GM18867 (cell line): ENCODE measurements around the gene STK39.
"Not testable (repeated sequence)": the region's sequence is repeated elsewhere in the genome, so short reads cannot be mapped to it uniquely, and the experiment has no call there.

Source experiments
- ATAC-seq: cut with Tn5 transposase; IDR thresholded peaks from one replicate; pipeline ENCODE4 v1.9.1; 2021; ENCODE audit warnings: mild to moderate bottlenecking, moderate library complexity; ENCODE audit not compliant: unreplicated experiment

The STK39 gene

DNA sequence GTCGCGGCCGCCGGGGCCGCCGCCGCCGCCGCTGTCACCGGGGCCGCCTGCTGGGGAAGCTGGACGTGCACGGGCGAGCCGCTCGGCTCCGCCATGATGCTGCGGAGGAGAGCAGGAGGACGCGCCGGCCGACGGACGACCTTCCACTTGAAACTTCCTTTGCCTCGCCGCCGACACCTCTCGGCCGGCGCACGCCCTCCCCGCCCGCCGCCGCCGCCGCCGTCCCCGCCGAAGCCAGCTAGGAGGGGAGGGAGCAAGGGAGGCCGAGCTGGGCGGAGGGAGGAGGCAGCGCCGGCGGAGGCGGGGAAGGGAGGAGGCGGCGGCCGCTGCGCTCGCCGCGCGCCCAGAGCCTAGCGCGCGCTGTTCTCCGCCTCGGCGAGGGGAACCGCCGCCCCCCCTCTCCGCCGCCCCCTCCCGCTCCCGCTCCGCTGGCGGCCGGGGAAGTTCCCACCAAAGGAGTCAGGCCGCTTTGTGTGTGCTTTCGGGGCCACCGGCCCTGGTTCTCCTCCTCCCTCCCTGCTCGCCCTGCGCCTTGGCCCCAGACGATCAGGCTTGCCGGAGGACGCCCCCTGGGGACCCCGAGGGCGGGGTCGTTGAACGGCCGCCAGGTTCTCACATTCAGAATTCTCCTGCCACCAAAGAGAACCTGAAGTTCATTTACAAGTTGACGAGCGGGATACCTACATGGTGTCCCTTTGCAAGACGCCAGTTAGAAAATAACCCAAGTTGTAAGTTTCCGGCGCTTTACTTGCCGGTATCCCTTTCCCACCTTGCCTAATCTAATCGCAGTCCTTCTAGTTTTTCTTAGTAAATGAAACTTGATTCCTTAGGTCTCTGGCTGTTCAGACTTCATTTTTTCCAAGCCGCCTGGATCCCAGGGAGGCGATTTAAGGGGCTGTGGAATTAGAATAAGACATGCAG is at the start of gene STK39:
Gene STK39, minus strand, starts transcription at position 255 of the 921 bp plus-strand sequence. Its CDS starts 160 bp downstream, at position 95.
- ATAC-seq: peak; percentile 81

DNA sequence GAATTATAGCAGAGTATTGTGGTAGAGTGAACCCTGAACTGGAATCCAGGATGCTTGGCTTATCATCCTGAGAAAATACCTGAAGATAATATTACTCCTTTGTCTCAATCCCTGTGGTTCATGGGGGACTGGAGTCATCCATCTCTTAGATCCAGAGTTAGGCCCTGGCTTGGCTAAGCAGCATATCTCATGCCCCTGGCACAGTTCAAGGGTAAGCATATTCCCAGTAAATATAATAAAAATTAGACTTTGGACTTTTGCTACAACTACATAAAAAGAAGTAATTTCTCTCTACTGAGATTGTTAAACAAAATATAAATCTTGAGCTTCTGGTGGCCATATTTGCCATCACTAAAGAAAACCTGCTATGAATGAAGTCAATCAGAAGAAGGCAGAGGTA is 47.7 kb upstream of the STK39 start:
- ATAC-seq: no peak

DNA sequence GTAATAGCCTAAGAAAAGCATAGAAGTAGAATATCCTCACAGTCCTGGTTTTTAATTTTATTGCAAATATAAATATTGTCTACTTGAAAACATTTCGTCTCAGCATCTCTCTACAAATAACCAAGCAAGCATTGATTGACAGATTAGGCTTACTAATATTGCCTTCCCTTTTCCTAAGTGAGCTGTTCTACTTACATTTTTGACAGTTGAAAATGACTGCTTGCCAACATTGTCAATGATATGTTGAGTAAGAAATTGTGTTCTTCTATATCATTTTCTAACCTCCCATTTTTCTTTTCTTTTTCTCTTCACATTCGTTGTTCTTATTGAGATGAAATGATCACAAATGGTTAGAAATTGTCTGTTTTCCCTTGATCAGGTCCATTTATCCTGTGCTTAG is 47.0 kb upstream of the STK39 start:
- no peak for ATAC-seq

DNA sequence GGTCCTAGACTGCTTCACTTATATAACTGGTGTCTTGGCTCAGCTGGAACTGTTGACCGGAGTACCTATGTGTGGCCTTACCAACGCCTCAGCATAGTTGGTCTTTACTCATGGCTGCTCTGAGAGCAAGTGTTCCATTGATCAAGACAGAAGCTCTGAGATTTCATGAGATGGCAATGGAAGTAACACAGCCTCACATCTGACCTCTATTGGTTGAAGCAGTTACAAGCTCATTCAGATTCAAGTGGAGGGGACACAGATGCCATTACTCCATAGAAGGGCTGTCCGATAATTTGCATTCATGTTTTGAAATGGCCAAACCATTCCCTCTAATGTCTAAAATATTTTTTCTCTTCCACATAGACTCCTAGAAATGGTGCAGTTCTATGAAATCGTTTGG is 46.4 kb upstream of the STK39 start:
- ATAC-seq: no peak

DNA sequence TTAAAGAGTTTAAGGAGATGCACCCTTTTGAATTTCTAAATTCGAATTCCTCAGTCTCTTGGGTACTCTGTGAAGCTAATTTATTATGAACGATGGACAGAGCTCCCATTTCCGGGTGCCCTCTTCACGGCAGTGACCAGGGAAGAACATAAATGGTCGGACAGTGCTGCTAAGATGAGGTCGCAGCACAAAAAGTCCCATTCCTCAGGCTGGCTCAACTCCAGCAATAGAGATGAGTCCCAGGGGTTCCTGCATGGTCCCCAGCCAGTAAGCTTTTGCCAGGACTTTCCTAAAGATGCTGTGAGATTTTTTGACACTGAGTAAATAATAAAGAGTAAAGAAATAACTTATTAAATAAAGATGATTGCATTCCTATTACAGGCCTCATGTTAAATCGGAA is 43.0 kb upstream of the STK39 start:
- no peak for ATAC-seq

DNA sequence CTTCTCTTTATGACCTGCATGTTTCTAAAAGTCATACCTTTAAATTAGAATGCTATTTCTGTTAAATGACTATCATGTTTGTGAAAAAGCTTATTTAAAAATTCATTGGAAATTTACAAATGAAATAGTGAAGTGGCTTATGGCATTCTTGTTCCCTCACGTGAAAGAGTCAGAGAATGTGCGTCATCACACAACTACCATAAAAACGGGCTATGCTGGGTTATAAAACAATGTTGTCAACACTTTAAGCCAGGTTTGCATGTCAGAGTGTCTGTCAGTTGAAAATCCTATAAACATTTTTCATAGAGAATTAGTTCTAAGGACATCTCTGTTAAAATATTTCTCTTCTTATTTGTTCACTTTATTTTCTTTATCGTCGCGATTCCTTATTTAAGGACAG is 42.5 kb upstream of the STK39 start:
- ATAC-seq: no peak

DNA sequence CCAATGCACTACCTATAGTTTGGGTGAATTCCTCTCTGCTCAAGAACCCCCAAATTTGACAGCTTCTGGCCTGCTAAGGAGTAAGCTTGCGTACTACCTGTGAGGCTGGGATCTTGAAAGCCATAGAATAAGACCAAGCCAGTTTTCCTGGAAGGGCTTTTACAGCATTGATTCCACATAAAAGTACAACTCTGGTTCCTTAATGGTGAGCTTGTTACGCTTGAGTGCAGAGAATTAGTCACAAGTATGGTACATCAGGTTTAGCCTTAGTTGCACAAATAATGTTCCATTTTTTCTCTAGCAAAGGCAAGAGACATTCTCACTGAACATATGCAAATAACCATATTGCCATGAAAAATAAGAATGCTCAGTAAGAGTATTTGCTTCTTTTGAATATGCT is 39.1 kb upstream of the STK39 start:
- ATAC-seq: no peak

DNA sequence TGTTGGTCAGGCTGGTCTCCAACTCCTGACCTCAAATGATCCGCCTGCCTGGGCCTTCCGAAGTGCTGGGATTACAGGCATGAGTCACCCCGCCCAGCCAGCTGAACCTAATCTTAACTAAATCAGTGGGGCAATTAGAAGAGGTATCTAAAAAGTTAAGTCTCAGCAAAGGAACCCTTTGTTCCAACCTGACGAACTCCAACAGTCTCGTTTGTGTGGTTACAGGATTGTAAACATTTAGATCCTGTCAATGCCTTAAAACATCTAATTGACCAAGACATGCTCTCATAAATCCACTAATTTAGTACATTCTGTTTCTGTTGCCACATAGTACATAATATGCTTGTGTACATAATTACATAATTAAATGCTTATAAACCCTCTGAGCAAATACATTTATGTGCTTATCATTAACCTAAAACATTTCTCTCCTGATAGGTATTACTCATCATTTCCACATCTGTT is 31.1 kb upstream of the STK39 start:
- ATAC-seq: no peak

DNA sequence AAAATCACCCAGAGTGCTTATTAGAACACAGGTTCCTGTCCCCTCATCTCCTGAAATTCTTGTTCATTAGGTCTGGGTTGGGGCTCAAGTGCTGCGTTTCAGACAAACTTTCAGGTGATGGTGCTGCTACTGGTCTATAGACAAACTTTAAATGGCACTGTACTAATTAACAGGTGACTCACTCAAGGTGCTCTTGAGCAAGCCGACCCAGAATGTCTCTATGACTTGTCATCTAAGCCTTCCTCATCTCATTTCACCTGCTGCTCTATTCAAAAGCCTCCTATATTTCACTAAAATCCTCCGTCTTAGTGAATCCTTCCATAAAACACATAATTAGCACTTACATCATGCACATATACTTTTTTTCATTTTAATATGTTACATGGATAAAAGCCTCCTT is 29.9 kb upstream of the STK39 start:
- no peak for ATAC-seq

DNA sequence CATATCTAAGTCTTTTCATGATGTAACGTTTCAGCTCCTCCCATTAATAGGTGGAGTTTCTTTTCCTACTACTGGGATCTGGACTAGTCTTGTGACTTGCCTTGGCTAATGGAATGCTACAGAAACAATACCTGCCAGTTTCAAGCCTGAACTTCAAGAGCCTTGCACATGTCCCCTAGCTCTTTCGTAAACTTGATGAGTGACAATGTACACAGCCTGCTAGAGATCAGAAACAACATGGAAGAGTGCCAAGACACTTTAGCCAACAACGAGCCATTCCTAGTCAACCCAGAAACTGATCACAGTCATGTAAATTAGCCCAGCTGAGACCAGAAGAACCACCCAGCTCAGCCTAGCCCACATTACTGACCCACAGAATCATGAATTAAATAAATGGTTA is 24.8 kb upstream of the STK39 start:
- ATAC-seq: no peak

DNA sequence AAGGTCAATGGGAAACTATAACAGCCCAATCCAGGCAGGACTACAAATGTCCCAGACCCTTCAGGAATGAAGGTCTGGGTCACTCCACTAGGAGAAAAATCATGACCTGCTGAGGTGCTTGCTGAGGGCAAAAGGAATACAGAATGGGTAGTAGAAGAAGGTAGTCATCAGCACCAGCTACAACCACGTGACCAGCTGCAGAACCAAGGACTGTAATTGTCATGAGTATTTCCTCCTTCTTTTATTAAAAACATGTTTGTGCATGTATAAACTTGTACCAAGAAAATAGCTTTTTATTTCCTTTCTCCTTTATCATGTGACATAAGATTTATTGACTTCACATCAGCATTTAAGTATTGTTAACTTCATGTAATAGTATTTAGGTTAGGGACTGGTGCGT is 15.5 kb upstream of the STK39 start:
- not testable (repeated sequence) for ATAC-seq

DNA sequence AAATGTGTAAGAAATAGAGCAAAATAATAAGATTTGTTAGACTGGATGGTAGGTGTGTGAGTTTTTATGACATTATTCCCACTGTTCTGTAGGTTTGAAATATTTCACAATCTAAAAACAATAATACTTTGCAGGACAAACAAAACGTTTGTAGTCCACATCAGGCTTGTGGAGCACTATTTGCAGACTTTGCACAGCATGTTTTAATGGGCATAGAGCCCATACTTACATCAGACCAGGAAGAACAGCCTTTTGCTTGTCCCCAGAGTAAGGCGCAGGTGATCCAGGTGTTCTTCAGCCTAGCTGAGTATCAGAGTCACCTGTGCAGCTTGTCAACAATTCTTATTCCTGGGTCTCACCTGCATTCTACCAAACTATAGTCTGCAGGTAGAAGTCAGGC is 9.1 kb upstream of the STK39 start:
- no peak for ATAC-seq

DNA sequence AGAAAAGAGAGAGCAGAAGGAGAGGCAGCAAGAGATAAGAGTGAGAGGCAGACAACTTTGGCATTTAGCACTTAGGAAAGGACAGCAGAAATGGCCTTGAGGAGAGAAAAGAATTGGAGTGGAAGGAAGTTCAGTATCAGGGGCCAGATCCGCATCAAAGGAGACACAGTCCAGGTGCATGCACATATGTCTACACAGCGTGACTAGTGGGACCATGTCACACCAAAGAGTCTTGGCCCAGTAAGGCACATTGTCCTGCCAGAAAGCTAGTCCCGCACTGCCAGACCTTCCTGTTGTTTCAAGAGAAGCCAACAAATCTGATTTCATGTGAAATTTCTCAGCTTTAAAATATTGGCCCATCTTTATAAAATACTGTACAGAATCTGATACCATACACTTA is 8.5 kb upstream of the STK39 start:
- ATAC-seq: no peak

DNA sequence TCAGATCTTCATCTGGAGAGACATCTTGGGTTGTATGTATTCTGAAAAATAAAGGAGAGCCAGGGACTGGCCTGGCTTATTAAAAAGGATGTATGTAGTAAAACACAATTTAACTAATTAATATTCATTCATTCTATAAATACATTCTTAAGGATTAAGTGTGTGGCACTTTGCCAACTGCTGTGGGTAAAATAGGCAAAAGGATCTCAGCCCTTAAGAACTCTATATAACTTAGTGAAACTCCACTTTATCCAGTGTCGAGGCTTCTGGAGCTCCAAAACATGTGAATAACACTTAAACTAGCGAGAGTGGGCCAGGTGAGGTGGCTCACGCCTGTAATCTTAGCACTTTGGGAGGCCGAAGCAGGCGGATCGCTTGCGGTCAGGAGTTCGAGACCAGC is 7.7 kb upstream of the STK39 start:
- ATAC-seq: no peak

DNA sequence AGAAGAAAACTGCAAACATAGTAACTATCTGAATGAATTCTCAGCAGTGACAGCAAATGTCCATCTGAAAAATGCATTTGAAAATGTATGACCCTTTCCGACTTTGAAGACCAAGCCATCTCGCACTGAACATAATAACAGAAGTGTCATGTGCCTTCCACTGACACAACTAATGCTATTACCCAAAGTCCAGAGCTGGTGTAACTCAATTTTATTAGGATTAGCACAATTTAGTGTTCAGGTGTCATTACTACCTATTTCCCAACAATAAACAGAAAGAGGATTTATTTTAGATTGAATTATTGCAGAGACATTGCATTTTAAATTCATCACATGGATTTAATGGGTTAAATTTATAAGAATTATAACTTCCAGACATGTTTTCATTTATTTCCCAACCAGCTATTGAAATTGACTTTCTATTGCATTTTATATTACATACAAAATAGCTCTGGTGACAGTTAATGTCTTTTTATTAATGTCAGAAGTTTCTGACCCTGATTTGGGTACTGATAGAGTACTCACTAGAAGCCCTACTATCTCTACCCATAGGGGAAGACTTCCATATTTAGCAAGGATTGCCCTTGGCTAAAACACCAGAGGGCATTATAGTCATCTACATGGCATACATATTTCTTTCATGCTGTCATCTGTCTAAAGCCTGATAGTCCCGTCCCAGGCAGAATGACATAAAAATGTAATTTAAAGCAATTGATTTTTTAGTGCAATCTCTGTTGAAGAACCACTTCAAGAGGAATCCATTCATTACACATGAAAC is 7.0 kb upstream of the STK39 start:
- ATAC-seq: no peak

DNA sequence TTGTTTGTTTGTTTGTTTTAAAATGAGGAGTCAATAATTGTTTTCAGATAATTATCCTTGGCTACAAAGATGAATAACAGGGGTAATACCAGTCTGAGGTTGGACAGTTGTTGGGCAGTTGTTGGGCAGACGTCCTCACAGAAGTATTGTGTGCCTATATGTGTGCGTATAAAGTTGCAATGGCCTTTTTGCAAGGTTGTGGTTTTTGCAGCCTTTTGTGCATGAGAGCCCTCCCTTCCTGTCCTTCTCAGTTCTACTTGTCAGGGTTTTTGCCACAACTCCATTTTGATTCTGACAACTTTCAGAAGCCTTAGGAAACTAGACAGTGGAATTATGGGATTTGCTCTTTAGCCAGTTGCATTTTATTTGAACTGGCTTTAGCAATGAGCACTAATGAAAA is 6.0 kb upstream of the STK39 start:
- ATAC-seq: no peak

DNA sequence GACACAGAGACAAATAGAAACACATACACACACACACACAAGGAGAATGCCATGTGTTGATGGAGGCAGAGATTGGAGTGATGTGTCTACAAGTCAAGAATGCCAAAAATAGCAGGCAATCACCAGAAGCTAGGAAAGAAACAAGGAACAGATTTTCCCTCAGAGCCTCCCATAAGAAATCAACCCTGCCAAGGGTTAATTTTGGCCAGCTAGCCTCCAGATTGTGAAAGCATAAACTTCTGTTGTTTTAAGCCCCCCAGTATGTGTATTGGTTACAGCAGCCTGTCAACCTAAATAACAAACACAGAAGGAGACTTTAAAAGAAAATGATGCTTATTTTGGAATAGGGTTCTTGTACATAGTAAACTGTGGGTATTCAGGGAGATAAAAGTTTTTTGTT is 5.6 kb upstream of the STK39 start:
- no peak for ATAC-seq

DNA sequence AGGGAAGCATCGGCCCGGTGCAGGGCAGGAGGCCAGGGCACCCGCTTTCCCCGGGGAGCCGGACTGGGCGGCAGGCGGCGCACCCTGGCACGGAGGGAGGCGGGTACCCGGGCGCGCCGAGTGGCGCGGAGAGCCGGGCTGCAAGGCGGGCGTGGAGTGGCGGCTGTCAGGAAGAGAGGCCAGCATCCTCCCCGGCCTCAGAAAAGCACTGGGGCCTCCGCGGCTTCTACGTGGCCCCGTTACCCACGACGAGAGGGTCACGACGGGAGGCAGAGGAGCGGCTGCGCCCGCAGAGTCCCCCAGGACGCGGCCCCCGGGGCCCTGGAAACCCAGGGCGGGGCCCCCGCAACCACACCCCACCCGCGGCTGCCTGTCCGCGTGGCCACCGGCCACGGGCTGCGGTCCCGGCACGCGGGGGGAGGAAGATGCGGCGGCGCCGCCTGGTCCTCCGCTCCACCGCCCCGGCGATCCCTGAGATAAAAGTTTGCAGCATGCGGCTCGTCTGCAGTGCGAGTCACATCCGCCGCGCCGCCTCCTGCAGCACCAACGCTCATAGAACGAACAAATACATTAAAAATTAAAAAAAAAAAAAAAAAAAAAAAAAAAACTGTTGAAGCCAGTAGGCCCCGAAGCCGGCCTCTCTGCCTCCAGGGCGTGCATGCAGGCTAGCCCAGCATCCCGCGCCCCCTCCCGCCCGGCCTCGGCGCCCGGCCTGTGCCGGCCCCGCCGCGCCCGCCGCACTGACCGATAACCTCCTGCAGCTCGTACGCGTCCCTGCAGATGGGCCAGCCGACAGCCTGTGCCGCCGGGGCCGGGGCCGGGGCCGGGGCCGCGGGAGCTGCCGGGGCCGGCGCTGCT is 683 bp downstream of the STK39 start:
- peak; percentile 58 for ATAC-seq

DNA sequence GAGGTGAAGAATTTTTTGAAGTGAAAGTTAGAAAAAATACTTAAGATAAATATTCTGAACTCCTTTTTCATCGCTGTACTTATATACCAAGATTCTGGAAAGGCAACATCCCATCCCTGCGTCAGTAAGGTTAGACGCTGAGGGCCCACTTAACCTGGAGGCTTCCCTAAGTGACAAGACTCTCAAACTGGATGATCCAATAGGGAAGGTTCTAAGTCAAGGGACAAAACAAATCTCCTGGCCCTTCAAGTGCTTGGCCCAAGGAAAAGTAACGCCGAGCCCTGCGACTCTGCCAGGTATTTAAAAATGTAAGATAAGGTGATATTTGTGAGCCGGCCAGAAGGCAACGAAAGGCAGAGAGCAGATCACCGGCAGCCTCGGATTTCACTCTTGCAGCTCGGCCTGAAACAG is 1.3 kb downstream of the STK39 start:
- ATAC-seq: no peak

DNA sequence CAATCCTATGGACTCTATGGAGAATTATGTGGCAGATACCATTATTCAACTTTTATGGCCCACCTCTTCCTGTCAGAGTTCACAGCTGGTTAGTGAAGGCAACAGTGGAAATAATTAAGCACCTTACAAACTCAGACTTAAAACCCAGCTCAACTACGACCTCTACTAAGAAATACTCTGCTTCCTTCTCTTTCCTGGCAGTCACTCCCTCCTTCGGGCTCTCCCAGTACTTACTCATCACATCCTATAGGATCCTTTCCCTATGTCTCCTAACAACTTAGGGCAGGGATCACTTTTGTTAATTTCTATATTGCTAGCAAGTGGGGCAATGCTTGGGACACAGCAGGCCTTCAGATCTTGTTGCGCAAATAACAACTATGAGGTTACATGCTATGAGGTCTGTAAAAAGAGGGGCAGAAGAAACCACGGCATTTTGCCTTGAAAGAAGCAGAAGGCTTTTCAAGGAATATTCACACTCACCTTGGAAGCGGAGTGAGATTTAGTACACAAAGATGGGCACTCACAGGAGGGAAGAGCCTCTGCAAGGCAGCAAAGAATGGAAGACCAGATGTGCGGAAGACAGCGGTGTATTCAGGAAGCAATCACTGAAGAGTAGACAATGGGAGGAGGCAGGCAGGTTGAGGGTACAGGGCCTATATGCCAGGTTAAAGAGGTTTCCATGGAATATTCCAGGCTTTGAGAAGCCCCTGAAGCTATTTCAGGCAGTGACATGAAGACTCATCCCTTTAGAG is 2.1 kb downstream of the STK39 start:
- ATAC-seq: no peak
